GM18498 (cell line): ENCODE data around the gene HECTD3.
"Not testable (repeated sequence)": the region's sequence is repeated elsewhere in the genome, so short reads cannot be mapped to it uniquely, and the experiment has no call there.

Source experiments
- ATAC-seq: cut with Tn5 transposase; IDR thresholded peaks from one replicate; pipeline ENCODE4 v1.9.1; 2021; ENCODE audit warnings: mild to moderate bottlenecking, moderate library complexity; ENCODE audit not compliant: unreplicated experiment

Gene HECTD3

DNA sequence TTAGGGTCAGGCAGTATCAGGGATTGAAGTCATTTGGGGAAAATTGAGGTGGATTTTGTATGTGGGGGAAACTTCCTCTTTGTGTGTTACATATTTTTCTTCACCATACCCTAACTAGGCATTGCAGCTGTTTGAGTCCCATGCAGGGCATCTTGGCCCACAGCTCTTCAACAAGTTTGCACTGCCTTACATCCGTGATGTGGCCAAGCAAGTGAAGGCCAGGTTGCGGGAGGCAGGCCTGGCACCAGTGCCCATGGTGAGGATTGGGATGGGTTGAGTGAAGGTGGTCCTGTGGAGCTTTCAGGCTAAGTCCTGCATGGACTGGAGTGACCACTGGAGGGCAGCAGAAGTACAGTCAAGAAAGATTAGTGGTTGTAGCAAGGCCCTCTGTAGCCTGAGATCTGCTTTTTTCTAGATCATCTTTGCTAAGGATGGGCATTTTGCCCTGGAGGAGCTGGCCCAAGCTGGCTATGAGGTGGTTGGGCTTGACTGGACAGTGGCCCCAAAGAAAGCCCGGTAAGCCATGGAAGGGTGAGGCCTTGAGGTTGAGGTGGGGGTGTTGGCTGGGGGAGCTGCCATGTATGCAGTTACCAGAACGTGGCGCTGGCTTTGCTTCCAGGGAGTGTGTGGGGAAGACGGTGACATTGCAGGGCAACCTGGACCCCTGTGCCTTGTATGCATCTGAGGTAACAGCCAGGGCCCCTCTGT, 3.4 kb upstream of the HECTD3 start:
- no peak for ATAC-seq

DNA sequence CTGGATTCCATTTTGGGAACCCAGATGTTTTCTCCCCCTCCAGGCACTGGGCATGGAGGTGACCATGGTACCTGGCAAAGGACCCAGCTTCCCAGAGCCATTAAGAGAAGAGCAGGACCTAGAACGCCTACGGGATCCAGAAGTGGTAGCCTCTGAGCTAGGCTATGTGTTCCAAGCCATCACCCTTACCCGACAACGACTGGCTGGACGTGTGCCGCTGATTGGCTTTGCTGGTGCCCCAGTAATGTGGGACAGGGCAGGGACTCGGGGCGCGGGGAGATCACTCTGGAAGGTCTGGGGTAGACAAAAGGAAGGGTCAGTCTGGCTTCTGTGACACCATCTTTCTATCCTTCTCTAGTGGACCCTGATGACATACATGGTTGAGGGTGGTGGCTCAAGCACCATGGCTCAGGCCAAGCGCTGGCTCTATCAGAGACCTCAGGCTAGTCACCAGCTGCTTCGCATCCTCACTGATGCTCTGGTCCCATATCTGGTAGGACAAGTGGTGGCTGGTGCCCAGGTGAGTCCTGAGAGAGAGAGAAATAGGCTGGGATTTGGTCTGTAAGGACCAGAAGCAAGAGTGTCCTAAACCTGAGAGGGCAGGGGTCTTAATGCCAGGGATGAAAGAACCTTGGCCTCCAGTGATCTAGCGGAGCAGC, 2.6 kb upstream of the HECTD3 start:
- ATAC-seq: no peak

DNA sequence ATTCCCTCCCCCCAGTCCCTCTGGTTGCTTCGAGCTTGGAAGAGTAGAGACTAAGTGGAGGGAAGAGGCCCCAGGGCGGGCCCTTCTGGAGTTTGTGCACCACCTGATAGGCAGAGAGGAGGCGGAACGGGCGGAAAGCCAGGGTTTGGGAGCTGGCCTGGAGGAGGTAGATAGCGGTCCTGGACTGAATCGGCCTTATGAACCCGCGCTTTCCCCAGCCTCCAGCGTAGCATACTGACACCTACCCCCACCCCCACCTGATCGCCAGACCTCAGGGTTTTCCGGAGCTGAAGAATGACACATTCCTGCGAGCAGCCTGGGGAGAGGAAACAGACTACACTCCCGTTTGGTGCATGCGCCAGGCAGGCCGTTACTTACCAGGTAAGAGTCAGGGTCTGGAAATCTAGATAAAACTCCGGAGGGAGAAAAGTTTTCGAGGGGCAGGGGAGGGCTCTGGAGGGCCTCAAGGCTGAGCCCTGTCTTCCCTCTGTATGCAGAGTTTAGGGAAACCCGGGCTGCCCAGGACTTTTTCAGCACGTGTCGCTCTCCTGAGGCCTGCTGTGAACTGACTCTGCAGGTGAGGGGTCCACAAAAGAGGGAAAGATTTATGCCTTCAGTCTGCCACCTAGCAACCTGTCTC, 1.6 kb upstream of the HECTD3 start:
- no peak for ATAC-seq

DNA sequence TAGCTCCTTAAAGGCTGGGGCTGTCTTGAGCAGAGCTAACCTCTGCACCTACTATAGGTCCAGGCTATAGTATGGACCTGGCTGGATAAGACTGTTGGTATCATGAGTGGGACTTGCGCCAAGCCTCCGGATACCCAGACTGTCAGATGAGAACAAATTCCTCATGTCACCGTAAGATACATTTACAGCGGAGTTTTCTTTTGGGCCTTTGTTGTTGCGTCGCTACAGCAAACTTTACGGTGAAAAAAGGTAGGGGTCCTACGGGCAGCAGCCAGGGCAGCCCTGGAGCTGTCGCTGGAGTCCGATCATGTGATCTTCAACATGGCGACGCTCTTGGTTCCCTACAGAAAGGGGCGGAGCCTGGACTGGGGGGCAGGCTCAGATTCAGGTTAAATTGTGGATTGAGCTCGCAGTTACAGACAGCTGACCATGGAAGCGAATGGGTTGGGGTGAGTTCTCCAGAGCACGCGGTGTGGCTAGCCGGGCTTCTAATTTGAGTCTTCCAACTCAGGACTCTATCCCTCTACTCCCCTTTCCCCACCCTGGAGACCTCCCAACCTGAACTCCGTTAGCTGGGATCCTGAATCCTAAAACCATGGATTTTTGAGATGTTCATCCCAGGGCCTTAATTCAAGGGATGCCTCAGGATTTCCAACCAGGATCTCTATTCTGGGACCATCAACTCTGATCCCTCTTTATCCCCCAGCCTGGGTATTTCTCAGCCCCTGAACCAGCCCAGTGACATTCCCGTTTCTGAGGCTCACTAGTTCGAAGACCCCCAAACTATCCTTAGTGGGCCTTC, 914 bp upstream of the HECTD3 start, which contains the start of gene UROD:
Gene UROD, plus strand, starts transcription at position 418 of the 802 bp plus-strand sequence. Its CDS starts 12 bp downstream, at position 430.
- peak; percentile 71 for ATAC-seq

DNA sequence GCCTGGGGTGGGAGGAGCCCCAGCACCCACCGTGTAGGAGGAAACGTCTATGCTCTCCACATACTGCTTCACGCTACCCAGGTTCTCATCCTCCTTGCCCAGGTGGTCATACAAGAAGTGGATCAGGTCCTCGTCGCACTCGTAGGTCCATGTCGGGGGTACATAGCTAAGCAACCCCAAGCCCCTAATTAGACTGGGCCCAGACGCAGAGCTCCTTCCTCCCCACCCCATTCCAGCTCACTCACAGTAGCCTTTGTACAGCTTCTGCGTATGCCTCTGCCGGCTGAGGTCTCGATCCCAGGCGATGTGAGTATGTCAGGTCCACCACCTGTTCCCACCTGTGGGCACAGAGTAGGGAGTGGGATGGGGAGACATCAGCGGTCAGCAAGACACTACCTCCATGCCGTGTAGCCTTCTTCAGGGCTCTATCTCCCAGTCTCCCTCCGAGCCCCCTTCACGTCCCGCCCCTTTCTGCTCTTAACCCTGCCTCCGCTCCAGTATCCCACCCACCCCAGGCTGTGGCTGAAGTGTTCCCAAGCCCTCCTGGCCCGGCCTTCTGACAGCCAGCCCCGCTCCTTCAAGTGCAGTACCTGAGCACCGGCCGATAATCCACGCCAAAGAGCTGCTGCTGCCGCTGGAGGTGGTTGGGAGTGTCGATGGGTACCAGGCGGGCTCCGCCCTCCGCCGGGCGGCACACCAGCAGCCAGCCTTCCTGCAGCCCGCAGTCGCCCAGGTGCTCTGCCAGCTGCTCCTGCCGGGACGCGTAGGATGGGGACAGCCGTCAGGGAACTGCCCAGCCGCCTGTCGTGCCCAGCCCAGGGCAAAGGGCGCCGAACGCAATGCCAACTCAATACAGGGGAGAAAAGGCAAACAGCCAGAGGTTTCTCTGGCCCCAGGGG, 919 bp downstream of the HECTD3 start:
- no peak for ATAC-seq

DNA sequence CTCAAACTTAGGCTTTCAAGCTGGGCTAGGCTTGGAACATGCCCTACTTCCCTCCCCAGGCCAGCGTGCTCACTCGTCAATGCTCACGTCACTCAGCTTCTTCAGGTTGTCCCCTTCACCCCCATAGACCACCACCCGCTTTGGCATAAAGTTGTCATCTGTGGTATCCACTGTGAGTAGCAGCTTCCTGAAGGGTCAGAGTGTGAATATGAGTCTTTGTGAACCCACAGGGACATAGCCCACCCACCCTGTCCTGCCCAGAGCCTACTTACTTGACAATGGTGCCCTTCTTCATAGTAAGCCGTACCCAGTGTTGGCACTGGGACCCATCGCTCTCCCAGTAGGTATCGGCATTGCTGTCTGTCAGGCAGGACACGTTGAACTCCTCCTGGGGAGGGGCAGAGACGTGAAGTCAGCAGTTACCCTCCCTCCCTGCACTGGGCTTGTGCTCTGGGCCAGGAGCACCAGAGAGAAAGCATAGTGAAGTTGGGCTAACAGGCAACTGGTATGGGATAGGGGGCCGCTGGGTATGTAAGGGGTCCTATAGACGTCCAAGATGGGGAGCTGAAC, 1.7 kb downstream of the HECTD3 start:
- no peak for ATAC-seq

DNA sequence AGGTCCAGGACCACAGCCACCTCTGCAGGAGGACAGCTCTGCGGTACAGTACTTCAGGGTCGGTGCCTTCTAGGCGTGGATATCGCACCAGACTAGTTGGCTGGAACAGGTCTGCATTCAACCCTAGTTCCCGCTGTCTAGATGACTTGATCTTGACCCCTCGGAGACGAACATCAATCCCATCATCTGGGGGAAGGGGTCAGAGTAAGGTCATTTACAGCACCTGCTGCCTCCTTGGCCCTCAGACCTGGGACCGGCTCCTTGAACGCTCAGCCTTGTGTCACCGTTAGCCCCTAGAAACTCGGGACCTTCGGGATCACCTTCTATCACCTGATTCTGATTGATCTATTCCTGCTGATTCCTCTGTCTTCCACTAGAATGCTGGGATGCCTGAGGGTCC, 2.6 kb downstream of the HECTD3 start:
- no peak for ATAC-seq

DNA sequence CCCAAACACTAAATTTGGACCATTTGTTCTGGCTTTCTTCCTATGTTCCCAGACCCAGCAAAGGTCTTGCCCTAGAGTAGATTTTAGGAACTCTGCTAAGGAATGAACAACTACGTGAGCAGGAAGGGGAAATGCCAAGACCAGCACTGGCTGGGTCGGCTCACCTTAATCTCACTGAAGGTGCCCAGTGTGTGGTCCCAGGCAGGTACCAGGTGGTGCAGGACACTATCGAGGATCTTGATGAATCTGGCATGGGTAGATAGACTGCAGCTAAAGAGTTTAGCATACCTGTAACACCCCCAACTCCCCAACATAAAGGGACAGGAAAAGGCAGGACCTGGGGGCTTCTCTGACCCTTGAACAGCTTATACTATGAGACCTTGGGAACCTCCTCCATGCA, 3.0 kb downstream of the HECTD3 start:
- no peak for ATAC-seq

DNA sequence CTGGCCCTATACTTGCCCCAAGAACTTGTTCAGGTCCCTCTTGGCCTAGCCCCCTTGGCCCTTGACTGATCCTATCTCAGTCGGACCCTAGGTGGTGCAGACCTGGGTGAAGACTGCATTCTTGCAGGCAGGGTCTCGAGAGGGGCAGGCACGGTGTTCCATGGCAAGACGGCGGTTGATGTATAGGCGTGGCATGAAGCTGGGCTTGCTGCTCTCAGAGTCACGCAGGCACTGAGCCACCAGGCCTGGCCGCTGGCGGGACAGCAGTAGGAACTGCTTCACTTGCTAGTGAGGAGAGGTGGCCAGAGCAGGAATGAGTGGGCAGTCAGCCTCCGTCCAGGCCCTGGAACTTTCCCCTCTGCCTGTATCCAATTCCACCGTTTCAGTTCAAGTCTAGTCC, 3.8 kb downstream of the HECTD3 start:
- ATAC-seq: no peak

DNA sequence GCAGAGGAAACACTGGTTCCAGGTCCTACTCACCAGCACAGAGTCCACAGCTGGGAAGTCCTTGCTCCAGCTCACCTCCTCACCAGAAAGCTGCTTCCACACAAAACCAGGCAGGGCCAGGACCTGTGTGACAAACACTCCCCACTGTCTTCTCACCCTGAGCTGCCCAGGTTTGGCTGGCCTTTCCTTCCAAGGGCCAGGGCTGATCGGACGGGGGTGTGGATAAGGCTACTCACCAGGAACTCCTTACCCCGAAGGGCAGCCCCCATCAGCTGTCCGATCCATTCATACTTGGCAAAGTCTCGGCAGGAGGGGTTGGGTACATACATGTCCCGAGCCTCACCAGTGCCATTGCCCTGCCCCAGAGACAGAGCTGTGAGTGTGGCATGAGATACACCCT, 5.4 kb downstream of the HECTD3 start:
- ATAC-seq: no peak

DNA sequence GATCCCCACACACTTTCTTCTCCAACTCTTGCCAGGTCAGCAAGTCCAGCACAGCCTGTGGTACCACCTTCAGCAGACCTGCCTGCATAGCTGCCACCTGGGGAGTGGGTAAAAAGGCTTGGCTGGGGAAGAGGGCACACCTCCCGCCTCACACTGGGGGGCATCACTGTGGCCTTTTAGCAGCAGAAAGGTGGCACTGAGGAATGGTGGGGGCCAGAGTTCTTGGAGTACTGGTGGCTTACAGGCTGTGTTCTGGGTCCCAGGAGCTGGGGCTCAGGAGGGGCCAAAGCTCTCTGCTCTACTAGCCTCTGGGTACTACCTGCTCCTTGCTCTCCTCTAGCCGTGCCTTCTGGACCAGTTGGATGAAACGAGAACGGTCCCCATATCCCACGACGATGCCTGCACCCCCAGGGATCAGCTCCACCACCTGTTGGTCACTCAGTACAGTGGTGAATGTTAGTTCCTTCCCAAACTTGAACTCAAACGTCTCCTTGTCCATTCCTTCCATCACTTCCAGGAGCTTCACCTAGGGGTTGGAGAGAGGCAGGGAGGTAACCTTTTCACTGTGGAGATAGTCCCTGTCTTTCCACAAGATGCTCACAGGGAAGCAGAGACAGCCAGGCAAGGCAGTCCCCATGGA, 6.7 kb downstream of the HECTD3 start:
- no peak for ATAC-seq

DNA sequence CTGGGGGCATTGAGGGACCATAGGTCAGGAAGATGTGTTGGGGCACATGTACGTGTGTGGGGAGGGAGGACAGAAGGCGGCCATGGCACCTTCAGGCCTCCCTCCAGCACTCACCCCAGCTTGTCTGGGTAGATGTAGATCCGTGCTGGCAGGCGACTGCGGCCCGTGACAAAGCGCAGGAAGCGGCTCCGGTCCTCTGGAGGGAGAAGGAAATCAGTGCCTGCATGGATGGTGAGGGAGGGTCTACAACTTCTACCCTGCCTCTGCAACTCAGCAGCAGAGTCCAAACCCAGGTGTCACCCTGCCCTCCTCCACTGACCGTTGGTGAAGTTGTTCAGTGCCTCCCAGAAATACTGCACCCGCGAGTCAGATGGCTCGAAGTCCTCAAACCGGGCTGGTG, 7.4 kb downstream of the HECTD3 start:
- no peak for ATAC-seq

DNA sequence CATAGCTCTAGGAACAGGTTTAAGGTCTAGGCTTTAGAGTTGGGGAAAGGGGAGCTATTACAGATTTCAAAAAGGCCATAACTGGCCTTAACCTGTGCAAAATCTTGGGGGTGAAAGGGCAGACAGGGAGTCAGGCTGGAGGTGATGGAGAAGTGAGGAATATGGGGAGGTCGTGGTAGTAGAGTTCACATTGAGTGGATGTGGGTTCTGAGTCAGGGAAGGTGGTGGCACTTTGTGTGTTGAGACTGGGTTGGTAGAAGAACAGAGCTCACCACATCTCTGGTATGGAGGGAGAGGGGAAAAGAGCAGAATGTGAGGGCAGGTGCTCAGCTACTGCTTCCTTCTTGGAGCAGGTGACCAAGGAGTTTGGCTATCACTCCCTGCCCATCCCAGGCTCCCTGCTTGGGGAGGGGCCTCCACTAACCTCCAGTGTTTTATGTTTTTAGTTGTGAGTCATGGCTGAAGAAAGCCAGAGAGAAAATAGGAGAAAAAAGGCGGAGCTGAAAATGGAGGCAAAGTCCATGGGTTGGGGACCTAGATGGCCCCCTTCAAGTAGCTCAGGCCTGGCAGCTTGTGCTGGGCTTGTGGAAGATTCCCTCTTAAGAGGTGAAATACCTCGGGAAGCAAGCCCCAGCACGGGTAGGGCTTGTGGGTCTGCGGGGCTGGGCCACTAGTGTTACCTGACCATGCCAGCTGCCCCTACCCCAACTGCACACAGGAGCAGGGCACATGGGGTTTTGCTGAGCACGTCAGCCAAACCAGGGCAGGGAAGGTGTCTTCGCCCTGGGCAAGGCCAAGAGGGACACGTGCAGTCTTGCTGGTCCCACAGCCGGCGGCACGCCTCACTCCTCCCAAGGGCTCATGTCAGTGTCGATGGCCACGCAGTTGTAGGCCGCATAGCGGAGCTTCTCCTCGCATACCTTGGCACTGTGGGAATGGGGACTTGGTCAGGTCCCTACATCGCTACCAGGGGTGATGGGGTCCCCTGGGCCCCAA, 8.2 kb downstream of the HECTD3 start:
- no peak for ATAC-seq

DNA sequence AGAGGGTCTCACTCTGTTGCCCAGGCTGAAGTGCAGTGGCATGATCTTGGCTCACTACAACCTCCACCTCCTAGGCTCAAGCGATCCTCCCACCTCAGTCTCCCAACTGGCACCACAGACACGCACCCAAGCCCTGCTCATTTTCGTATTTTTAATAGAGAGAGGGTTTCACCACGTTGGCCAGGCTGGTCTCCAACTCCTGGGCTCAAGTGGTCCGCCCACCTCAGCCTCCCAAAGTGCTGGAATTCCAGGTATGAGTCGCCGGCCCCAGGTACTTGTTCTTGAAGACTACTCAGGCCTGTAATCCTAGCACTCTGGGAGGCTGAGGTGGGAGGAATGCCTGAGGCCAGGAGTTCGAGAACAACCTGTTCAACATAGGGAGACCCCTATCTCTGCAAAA, 9.5 kb downstream of the HECTD3 start:
- ATAC-seq: not testable (repeated sequence)

DNA sequence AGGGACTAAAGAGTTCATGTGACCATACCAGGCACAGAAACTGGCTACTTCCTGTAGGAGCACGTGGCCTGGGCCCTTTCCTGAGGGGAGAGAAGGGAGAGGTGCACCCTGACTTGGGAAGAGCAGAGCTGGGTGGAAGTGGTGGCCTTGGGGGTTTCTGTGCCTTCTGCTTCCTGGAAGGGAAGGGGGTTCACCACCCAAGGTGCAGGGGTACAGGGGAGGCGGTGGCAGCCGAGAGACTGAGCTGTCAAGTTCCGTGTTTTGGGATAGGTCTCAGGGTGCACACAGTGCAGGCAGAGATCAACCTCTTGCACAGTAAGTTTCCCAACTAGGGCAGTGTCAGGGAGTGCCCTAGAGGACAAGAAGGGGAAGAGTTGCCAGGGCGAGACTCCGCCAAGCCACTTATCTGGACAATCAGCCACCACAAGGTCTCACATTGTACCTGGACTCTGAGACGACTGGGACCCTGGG, 10.1 kb downstream of the HECTD3 start:
- no peak for ATAC-seq

DNA sequence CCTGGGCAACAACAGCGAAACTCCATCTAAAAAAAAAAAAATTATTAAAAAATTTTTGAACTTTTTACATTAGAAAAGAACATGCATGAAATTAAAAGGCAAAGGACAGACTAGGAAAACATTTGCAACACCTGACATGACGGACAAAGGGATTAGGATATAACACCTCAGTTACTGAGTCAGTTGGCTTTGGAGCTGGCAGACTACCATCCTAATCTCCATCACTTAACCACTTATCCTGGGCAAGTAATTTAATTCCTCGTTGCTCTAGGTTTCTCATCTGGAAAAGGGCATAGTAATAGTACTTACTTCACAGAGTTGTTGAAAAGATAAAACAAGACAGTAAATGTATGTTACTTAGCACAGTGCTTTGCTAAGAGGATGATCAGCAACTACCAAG, 11.9 kb downstream of the HECTD3 start:
- ATAC-seq: no peak

DNA sequence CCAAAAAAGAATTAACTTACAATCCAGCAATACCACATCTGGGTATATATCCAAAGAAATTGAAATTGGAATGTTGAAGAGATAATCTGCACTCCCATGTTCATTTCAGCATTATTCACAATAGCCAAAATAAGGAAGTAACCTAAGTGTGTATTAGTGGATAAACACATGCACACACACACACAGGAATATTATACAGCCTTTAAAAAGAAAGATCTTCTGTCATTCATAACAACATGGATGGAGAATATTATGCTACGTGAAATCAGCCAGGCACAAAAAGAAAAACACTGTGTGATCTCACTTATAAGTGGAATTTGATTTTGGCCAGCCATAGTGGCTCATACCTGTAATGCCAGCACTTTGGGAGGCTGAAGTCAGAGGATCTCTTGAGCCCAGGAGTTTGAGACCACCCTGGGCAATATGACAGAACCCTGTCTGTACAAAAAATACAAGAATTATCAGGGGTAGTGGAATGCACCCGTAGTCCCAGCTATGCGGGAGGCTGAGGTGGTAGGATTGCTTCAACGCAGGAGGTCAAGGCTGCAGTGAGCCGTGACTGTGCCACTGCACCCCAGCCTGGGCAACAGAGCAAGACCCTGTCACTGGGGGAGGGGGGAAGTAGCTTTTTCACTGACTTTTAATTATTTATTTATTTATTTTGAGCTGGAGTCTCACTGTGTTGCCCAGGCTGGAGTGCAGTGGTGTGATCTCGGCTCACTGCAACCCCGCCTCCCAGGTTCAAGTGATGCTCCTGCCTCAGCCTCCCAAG, 15.5 kb downstream of the HECTD3 start:
- ATAC-seq: no peak
